K562 (cell line): ENCODE measurements around the gene KRT8. TPM values are rescaled to one million over a fixed set of nuclear protein-coding genes. Genes with fewer than 3 reads are reported as not detected.

Experiments
- DPF2 ChIP-seq: fragments of 450-650 bp; IDR thresholded peaks from 2 replicates; pipeline ENCODE4 v1.6.1; 2016
- ELF4 ChIP-seq: fragments of 450-650 bp; formaldehyde crosslinking; IDR thresholded peaks from 2 replicates; pipeline ENCODE4 v1.4.0; 2022; ENCODE audit warnings: missing genetic modification characterization
- FOXM1 ChIP-seq, 2 experiments: fragments of 450-650 bp in 1 of 2; sonication (generic) in 1 of 2; formaldehyde crosslinking in 1 of 2; IDR thresholded peaks; 2 replicates each; pipeline versions ENCODE4 v1.6.1 to v1.9.0; 2017 to 2022; ENCODE audit warnings: low read depth in 2 of 2, mild to moderate bottlenecking in 2 of 2, missing genetic modification reagents in 1 of 2, moderate library complexity in 1 of 2
- KAT8 ChIP-seq: fragments of 450-650 bp; IDR thresholded peaks from 2 replicates; pipeline ENCODE4 v1.6.1; 2016; ENCODE audit warnings: low read depth, mild to moderate bottlenecking
- KLF1 ChIP-seq: fragments of 450-650 bp; IDR thresholded peaks from 2 replicates; pipeline ENCODE4 v1.6.1; 2016; ENCODE audit warnings: missing genetic modification characterization, missing compliant biosample characterization
- NR2F6 ChIP-seq: fragments of 450-650 bp; formaldehyde crosslinking; IDR thresholded peaks from 2 replicates; pipeline ENCODE4 v1.4.0; 2020; ENCODE audit warnings: mild to moderate bottlenecking
- NR3C1 ChIP-seq: sonication (generic); formaldehyde crosslinking; IDR thresholded peaks from 2 replicates; pipeline ENCODE4 v1.8.1; 2022; ENCODE audit warnings: missing genetic modification reagents
- PHTF2 ChIP-seq: fragments of 250-450 bp; sonication (Bioruptor Pico); IDR thresholded peaks from 2 replicates; pipeline ENCODE4 v1.5.0; 2021; ENCODE audit warnings: mild to moderate bottlenecking
- POU5F1 ChIP-seq: fragments of 150-350 bp; IDR thresholded peaks from 2 replicates; pipeline ENCODE4 v1.6.1; 2014; ENCODE audit warnings: borderline replicate concordance, low read length, low read depth, mild to moderate bottlenecking; ENCODE audit not compliant: partially characterized antibody
- SMAD4 ChIP-seq: fragments of 250-450 bp; sonication (Bioruptor Pico); conservative IDR thresholded peaks from 2 replicates; pipeline ENCODE4 v1.8.0; 2021; ENCODE audit warnings: inconsistent platforms, mild to moderate bottlenecking, moderate library complexity
- ZKSCAN8 ChIP-seq: fragments of 200-800 bp; sonication (Bioruptor generic); IDR thresholded peaks from 2 replicates; pipeline ENCODE4 v1.6.1; 2016; ENCODE audit warnings: missing genetic modification characterization, missing compliant biosample characterization
- ZNF23 ChIP-seq: fragments of 250-450 bp; sonication (Bioruptor Pico); IDR thresholded peaks from 2 replicates; pipeline ENCODE4 v1.4.0; 2020; ENCODE audit warnings: mild to moderate bottlenecking
- polyA plus RNA-seq, 8 experiments: library from polyadenylated mRNA; depleted of rRNA in 4 of 8; stranded (reverse) in 5 of 8; unstranded in 3 of 8; fragments of >200 nt; fragmentation: Nextera tagmentation in 2 of 8; fragmentation: Illumina TruSeq in 1 of 8; extraction: Ambion mirVana in 2 of 8; extraction: Trizol in 1 of 8; gene quantifications; 2 replicates each; pipeline versions ENCODE4 v1.2.1 to v1.2.3, GENCODE V29; 2011 to 2014; ENCODE audit warnings: inconsistent platforms in 1 of 8, missing spikeins in 1 of 8
- total RNA-seq, 7 experiments: library from RNA; depleted of rRNA in 6 of 7; stranded (reverse); fragments of >200 nt in 6 of 7; fragmentation: Illumina TruSeq in 2 of 7; extraction: Trizol in 2 of 7; gene quantifications; 2 replicates each; pipeline versions ENCODE4 v1.2.1 to v1.2.3, GENCODE V29; 2011 to 2021; ENCODE audit warnings: low replicate concordance in 1 of 7
- TF ChIP-seq, protein P1 (sequence below): IDR thresholded peaks from 3 replicates; pipeline ENCODE4 v1.6.1; 2011; ENCODE audit warnings: borderline replicate concordance, mild to moderate bottlenecking; ENCODE audit not compliant: insufficient read length, insufficient read depth
- TF ChIP-seq, protein P2 (sequence below): fragments of 250-450 bp; sonication (Bioruptor Pico); IDR thresholded peaks from 2 replicates; pipeline ENCODE4 v1.4.0; 2020; ENCODE audit warnings: mild to moderate bottlenecking, moderate library complexity
- TF ChIP-seq, protein P3 (sequence below): fragments of 450-650 bp; IDR thresholded peaks from one replicate; pipeline ENCODE4 v1.6.1; 2018; ENCODE audit warnings: mild to moderate bottlenecking, moderate library complexity; ENCODE audit not compliant: partially characterized antibody
- TF ChIP-seq, protein P4 (sequence below), 2 experiments: fragments of 450-650 bp; conservative IDR thresholded peaks; 2 replicates each; pipeline ENCODE4 v1.6.1; 2017; ENCODE audit warnings: mild to moderate bottlenecking in 2 of 2, moderate library complexity in 2 of 2
- TF ChIP-seq, protein P5 (sequence below), 2 experiments: IDR thresholded peaks in 1 of 2; conservative IDR thresholded peaks in 1 of 2; 2 replicates each; pipeline ENCODE4 v1.6.1; 2016; ENCODE audit warnings: low read depth in 2 of 2, mild to moderate bottlenecking in 1 of 2, missing compliant biosample characterization in 1 of 2, missing genetic modification characterization in 1 of 2, moderate library complexity in 1 of 2

KRT8 gene
- total and polyA plus RNA-seq, 9 of the 15 experiments (the other 6 are each of a cell fraction or from before 2014, with no cell fraction given) = 41.5 to 661 (median 260) TPM

DNA sequence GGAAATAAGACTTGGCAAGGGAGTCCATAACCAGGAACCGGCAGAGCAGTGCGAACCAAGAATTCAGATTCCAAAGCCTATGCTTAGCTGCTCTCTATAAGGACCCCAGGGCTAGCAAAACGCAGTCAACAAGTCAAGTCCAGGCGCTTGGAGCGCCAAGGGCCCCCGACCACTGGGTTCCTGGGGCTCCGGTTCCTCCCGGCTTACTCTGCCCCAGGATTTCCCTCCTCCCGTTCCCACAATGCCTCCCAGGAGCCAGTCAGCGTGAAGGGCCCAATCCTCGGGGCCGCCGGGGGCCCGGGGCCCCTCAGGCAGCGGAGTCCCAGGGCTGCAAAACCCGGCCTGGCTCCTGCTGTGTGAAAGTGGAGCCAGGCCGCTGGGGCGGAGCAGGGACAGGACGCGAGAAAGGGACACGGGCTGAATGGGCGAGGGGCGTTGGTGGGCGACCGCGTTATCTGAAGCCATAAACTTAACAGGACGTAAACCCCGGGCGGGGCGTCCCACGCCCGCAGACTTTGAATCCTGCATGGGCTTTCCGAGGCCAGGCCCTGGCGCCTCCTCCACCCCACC lies 1.5 kb downstream of the KRT8 start (continued):
- TF ChIP-seq FOXM1 (IDR thresholded peaks at IDR 0.05; ENCODE audit: low read depth) (peak; percentile 92), FOXM1 (CRISPR knock-in tag; IDR thresholded peaks at IDR 0.05; ENCODE audit: low read depth) (0 out of 2 replicates have a peak, but pooled peaks have one; percentile 43), ZNF23 (CRISPR knock-in tag) (no peak), SMAD4 (peak; percentile 79), POU5F1 (no peak), NR2F6 (CRISPR knock-in tag) (0 out of 2 replicates have a peak, but pooled peaks have one; percentile 21), PHTF2 (CRISPR knock-in tag) (no peak), NR3C1 (CRISPR knock-in tag) (no peak), KLF1 (tag) (no peak), ZKSCAN8 (CRISPR knock-in tag) (no peak), DPF2 (no peak), ELF4 (CRISPR knock-in tag) (0 out of 2 replicates have a peak, but pooled peaks have one; percentile 49), KAT8 (no peak)
- TF ChIP-seq, protein P1, sequence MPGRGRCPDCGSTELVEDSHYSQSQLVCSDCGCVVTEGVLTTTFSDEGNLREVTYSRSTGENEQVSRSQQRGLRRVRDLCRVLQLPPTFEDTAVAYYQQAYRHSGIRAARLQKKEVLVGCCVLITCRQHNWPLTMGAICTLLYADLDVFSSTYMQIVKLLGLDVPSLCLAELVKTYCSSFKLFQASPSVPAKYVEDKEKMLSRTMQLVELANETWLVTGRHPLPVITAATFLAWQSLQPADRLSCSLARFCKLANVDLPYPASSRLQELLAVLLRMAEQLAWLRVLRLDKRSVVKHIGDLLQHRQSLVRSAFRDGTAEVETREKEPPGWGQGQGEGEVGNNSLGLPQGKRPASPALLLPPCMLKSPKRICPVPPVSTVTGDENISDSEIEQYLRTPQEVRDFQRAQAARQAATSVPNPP = no peak
- TF ChIP-seq, protein P2, sequence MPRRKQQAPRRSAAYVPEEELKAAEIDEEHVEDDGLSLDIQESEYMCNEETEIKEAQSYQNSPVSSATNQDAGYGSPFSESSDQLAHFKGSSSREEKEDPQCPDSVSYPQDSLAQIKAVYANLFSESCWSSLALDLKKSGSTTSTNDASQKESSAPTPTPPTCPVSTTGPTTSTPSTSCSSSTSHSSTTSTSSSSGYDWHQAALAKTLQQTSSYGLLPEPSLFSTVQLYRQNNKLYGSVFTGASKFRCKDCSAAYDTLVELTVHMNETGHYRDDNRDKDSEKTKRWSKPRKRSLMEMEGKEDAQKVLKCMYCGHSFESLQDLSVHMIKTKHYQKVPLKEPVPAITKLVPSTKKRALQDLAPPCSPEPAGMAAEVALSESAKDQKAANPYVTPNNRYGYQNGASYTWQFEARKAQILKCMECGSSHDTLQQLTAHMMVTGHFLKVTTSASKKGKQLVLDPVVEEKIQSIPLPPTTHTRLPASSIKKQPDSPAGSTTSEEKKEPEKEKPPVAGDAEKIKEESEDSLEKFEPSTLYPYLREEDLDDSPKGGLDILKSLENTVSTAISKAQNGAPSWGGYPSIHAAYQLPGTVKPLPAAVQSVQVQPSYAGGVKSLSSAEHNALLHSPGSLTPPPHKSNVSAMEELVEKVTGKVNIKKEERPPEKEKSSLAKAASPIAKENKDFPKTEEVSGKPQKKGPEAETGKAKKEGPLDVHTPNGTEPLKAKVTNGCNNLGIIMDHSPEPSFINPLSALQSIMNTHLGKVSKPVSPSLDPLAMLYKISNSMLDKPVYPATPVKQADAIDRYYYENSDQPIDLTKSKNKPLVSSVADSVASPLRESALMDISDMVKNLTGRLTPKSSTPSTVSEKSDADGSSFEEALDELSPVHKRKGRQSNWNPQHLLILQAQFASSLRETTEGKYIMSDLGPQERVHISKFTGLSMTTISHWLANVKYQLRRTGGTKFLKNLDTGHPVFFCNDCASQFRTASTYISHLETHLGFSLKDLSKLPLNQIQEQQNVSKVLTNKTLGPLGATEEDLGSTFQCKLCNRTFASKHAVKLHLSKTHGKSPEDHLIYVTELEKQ = no peak
- TF ChIP-seq, protein P3, sequence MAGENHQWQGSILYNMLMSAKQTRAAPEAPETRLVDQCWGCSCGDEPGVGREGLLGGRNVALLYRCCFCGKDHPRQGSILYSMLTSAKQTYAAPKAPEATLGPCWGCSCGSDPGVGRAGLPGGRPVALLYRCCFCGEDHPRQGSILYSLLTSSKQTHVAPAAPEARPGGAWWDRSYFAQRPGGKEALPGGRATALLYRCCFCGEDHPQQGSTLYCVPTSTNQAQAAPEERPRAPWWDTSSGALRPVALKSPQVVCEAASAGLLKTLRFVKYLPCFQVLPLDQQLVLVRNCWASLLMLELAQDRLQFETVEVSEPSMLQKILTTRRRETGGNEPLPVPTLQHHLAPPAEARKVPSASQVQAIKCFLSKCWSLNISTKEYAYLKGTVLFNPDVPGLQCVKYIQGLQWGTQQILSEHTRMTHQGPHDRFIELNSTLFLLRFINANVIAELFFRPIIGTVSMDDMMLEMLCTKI = no peak
- TF ChIP-seq, protein P4, sequence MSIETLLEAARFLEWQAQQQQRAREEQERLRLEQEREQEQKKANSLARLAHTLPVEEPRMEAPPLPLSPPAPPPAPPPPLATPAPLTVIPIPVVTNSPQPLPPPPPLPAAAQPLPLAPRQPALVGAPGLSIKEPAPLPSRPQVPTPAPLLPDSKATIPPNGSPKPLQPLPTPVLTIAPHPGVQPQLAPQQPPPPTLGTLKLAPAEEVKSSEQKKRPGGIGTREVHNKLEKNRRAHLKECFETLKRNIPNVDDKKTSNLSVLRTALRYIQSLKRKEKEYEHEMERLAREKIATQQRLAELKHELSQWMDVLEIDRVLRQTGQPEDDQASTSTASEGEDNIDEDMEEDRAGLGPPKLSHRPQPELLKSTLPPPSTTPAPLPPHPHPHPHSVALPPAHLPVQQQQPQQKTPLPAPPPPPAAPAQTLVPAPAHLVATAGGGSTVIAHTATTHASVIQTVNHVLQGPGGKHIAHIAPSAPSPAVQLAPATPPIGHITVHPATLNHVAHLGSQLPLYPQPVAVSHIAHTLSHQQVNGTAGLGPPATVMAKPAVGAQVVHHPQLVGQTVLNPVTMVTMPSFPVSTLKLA (conservative IDR thresholded peaks at IDR 0.05) = peak; percentile 67 to 70; a peak in 3 of 4 replicates
- TF ChIP-seq, protein P5, sequence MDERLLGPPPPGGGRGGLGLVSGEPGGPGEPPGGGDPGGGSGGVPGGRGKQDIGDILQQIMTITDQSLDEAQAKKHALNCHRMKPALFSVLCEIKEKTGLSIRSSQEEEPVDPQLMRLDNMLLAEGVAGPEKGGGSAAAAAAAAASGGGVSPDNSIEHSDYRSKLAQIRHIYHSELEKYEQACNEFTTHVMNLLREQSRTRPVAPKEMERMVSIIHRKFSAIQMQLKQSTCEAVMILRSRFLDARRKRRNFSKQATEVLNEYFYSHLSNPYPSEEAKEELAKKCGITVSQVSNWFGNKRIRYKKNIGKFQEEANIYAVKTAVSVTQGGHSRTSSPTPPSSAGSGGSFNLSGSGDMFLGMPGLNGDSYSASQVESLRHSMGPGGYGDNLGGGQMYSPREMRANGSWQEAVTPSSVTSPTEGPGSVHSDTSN (CRISPR knock-in tag; IDR thresholded peaks at IDR 0.05; ENCODE audit: low read depth) = no peak
- TF ChIP-seq, protein P5 (tag; conservative IDR thresholded peaks at IDR 0.05; ENCODE audit: low read depth) = no peak
